Adrenal gland (tissue), 5 donors: ENCODE results near the gene ARHGEF28.

Source experiments
- POLR2A ChIP-seq, 2 donors: fragments of 450-650 bp; IDR thresholded peaks; one replicate each; pipeline ENCODE4 v1.6.1; 2017; ENCODE audit warnings: antibody characterized with exemption in 2 of 2, mild to moderate bottlenecking in 2 of 2, moderate library complexity in 1 of 2
- TF ChIP-seq, protein P1 (sequence below), 6 experiments: fragments of 450-650 bp in 4 of 6; fragments of 200-600 bp in 2 of 6; sonication (generic) in 1 of 6; IDR thresholded peaks; 1 replicate in 5 of 6; 2 replicates in 1 of 6; pipeline versions ENCODE4 v1.5.1 to v1.8.0; 2016 to 2021; ENCODE audit warnings: antibody characterized with exemption in 6 of 6, mild to moderate bottlenecking in 2 of 6, moderate library complexity in 1 of 6
- donor health status: DM: no; HTN: no; CAD: no.

DNA sequence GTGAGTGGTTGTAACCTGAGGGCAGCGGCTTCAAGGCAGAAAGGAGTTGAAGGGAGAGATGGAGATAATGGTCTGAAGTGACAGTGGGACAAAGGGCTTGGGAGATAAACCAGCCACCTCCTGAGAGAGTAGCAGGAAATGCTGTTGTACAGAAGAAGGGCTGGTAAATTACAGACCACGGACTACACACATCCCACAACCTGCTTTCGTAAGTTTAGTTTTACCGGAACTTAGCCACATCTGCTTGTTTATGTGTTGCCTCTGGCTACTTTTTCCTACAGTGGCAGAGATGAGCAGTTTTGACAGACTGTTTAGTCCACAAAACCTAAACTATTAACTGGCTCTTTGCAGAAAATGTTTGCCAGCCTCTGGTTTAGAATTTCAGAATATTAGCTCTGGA is 269.5 kb downstream of the ARHGEF28 start:
- TF ChIP-seq, protein P1, sequence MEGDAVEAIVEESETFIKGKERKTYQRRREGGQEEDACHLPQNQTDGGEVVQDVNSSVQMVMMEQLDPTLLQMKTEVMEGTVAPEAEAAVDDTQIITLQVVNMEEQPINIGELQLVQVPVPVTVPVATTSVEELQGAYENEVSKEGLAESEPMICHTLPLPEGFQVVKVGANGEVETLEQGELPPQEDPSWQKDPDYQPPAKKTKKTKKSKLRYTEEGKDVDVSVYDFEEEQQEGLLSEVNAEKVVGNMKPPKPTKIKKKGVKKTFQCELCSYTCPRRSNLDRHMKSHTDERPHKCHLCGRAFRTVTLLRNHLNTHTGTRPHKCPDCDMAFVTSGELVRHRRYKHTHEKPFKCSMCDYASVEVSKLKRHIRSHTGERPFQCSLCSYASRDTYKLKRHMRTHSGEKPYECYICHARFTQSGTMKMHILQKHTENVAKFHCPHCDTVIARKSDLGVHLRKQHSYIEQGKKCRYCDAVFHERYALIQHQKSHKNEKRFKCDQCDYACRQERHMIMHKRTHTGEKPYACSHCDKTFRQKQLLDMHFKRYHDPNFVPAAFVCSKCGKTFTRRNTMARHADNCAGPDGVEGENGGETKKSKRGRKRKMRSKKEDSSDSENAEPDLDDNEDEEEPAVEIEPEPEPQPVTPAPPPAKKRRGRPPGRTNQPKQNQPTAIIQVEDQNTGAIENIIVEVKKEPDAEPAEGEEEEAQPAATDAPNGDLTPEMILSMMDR (IDR thresholded peaks at IDR 0.05) = no peak
- TF ChIP-seq POLR2A (IDR thresholded peaks at IDR 0.05) = no peak
